Ramos (cell line): ENCODE measurements around the gene C1QTNF2.

Source experiments
- in situ Hi-C: fragments of 300-500 bp; cut with MboI; formaldehyde crosslinking; loops from one replicate; pipeline ENCODE4 v1.14.3; 2022; ENCODE audit warnings: low sequenced_read_pairs; ENCODE audit not compliant: unreplicated experiment

The C1QTNF2 gene

GRCh38 chr5:160369990-160370712 is at the start of gene C1QTNF2:
Gene C1QTNF2 (minus strand): TSS chr5:160370626. CDS start chr5:160355011, 15,615 bp downstream.
- in situ Hi-C loops: no loop called here

- in situ Hi-C loops: no loop called here
Measured at GRCh38 chr5:160420331-160420610, 49.8 kb upstream of the C1QTNF2 start.

- in situ Hi-C loops: no loop called here
Measured at GRCh38 chr5:160419458-160420330, 49.3 kb upstream of the C1QTNF2 start.

DNA sequence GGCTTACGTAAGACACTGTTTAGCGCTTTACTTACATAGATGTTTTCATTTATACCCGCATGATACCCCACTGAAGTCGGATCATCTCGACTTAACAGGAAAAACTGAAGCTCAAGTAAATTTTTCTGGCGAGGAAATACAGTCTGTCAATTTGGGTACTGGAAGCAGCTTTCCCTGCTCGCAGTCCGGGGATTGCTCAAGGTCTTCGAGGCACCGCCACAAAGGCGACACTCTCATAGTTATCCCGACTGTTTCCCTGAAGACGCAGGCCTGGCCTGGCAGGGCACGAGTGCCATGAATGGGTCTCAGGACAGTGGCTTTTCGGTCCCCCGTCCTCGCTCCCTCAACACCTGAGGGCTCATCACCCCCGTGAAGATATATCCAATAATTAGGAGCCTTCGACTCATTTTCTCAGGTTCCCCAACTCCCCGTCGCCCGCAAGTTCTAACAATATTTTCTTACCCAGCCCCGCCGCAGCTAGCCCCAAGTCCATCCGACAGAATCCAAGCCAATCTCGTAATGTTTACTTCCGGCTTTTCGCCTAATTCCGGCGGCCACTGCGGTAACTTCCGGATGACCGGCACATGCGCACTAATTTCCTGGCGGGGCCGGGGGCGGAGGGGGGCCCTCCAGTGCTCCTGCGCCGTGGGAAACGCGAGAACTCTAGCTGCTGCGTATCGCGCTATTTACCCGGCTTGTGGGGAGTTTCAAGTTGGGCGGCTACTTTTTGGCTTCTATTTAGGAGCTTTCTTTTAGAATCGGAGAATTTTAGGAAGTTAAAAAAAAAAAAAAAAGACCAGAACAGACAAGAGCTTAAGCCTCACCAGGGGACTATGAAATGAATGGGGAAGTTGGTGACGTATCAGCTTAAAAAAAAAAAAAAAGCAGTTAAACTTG is 48.4 kb upstream of the C1QTNF2 start, which contains the start of gene SLU7:
SLU7 (minus strand) TSS at position 521 of the 897 bp plus-strand sequence. CDS start 3,787 bp downstream, outside the sequence.
- in situ Hi-C loops: no loop called here

- in situ Hi-C loops: no loop called here
Measured at GRCh38 chr5:160399402-160400353, 29.3 kb upstream of the C1QTNF2 start, which contains the start of gene FAM200C. Gene FAM200C (minus strand): TSS chr5:160400054. CDS start chr5:160395490, 4,564 bp downstream.

DNA sequence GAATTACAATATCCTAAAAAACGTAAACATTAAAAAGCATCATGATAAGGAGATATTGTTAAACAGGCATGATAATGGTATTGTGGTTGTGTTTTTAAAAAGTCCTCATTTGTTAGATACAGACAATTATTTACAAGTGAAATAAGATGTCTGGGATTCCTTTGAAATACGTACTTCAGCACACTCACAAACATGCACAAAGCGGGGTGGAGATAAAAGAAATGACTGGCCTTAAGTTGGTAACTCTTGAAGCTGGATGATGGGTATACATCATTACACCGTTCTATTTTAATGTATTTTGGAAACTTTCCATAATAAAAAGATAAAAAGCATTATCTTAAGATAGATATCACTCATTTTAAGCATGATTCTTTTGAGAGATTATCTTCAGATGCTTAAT is 28.4 kb upstream of the C1QTNF2 start:
- in situ Hi-C loops: no loop called here

DNA sequence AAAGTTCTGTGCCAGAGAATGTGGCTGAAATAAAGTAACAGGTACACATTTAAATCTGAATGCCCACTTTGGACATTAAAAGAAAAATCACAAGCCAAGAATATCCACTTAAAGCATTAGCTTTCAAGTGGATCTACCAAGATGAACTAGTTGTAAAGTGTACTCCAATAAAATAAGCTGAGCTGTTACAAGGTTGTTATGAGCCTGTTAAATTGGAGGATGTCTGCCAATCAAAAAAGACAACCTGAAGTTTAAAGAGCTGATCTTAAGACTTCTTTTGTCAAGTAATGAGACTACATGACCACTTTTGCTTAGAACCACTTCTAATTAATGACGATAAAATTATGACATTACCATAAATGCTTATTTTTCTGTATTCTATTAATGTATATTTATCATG is 27.1 kb upstream of the C1QTNF2 start:
- in situ Hi-C loops: no loop called here

DNA sequence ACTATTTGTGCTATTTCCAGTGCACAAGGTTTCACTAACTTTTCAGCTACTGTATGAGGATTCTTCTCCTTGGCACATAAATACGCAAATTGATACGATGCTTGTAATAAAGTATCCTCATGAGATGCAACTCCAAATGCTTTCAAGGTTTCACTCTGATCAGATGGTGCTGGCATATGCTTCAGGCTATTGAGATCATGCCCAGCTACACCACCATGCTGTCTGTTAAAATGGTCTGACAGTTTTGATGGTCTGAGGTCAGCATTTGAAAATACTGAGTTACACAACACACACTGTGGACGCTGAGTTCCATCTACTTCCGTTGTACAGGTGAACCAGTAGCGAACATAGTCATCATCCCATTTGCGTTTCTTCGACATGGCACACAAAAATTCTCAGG is 24.7 kb upstream of the C1QTNF2 start:
- in situ Hi-C loops: no loop called here

- in situ Hi-C loops: no loop called here
Measured at GRCh38 chr5:160390787-160391696, 20.6 kb upstream of the C1QTNF2 start.

DNA sequence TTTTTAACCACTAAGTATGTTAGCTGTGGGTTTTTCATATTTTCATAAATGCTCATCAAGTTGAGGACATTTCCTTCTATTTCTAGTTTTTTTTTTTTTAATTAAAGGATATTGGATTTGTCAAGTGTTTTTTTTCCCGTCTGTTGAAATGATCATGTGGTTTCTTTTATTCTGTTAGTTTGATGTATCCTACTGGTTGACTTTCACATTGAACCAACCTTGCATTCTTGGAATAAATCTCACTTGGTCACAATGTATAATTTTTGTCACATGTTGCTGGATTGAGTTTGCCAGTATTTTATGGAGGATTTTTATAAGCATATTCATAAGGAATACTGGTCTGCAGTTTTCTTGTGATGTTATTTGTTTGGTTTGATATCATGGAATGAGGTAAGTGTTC is 17.0 kb upstream of the C1QTNF2 start:
- in situ Hi-C loops: no loop called here

- in situ Hi-C loops: no loop called here
Measured at GRCh38 chr5:160385496-160385895, 15.1 kb upstream of the C1QTNF2 start.

- in situ Hi-C loops: no loop called here
Measured at GRCh38 chr5:160384681-160385080, 14.3 kb upstream of the C1QTNF2 start.

GRCh38 chr5:160382346-160382745 is 11.9 kb upstream of the C1QTNF2 start:
- in situ Hi-C loops: no loop called here

DNA sequence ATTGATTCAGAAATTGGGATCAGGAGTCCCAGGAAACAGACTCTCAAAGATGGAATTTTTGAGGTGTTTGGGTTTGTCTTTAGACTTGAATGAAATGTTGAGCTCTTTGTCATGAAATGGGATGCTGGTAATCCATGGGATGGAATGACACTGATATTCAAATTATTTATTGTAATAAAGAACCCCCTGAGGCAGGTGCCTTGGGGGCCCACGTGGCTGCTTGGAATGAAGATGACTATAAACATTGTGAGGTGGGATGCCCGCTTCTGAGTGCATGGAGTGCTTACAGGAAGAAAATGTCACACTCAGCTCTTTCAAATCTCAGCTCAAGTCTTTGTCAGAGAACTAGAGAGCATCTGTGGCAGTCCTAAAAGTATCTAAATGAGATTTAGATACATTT is 9.6 kb upstream of the C1QTNF2 start:
- in situ Hi-C loops: no loop called here

DNA sequence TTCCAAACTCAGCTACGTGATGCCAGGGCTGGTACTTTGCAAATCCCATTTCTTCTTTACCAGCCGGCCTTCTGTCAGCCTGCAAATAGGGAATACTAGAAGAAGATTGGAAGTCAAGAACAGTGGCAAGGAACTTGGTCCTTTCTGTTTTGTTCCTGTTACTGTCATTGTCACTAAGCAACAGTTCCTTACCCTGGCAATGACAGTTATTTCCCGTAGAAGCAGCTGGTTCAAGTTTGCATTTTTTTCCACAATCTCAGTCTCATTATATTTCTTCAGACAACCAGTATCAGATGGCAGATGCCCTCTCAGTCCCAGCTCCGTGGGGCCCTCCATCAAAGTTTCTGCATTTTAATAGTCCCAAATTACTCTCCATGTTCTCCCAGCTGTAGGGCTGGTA is 9.1 kb upstream of the C1QTNF2 start:
- in situ Hi-C loops: no loop called here

DNA sequence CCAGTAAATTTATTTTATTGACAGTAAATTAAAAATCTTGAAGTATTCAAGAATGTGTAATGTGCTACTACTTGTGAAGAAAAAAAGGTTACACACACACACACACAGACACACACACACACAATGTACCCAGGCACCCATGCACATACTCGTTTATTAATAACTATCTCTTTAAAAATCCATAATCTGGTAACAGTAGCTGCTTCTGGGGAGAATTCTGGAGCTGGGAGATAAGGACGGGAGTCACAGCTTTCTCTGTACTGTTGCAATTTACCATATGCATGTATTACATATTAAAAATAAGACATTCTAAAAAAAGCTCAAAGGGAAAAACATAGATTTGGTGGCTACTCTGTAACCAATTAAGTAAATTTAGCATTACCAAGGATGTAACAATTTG is 7.9 kb upstream of the C1QTNF2 start:
- in situ Hi-C loops: no loop called here

GRCh38 chr5:160377651-160378050 is 7.2 kb upstream of the C1QTNF2 start:
- in situ Hi-C loops: no loop called here

DNA sequence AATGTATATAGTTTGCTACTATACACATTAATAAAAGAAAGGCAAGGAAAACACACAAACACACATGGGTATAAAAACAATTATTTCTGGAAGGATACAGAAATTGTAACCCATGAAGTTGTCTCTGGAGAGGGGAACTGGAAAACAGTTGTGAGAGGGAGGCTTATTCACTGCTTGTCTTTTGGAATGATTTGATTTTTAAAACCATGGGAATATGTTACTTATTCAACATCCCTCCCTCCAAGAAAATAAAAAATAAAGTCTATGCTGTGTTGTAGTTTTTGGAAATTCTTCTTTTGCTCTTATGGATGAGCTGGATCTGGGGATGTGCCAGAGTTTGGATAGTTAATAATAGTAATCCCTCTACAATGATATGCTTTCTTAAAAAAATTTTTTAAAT is 6.0 kb upstream of the C1QTNF2 start:
- in situ Hi-C loops: no loop called here
